LNCaP clone FGC (cell line): ENCODE results near the gene SCN3B.

Source experiments
- DNase-seq: peaks from one replicate; pipeline ENCODE4 v3.0.0-alpha.2; 2011; ENCODE audit warnings: low read depth
- H3K4me3 ChIP-seq: 2 replicates; pipeline ENCODE4 v1.5.1; 2011; ENCODE audit warnings: mild to moderate bottlenecking, low read depth, low read length, control low read depth
- TF ChIP-seq, protein P1 (sequence below): IDR thresholded peaks from 2 replicates; pipeline ENCODE4 v1.5.1; 2012; ENCODE audit warnings: mild to moderate bottlenecking; ENCODE audit not compliant: control insufficient read depth, insufficient read depth; ENCODE audit errors: extremely low read depth

The SCN3B gene

DNA sequence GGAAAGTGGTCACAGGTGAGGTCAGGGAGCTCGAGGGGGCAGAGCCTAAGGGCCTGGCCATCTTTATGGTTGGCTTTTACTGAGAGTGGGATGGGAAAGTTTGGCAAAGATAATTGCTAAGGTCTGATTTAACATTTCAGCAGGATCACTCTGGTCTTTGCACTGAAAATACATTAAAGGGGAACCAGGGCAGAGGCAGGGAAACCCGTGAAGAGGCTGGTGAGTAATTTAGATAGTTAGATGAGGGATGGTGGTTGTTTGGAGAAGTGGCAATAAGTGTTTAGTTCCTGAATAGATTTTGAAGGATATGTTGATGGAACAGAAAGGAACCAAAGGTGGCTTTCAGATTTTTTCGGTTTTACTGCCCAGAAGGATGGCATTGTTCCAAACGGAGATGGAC, 50.8 kb downstream of the SCN3B start:
- TF ChIP-seq, protein P1, sequence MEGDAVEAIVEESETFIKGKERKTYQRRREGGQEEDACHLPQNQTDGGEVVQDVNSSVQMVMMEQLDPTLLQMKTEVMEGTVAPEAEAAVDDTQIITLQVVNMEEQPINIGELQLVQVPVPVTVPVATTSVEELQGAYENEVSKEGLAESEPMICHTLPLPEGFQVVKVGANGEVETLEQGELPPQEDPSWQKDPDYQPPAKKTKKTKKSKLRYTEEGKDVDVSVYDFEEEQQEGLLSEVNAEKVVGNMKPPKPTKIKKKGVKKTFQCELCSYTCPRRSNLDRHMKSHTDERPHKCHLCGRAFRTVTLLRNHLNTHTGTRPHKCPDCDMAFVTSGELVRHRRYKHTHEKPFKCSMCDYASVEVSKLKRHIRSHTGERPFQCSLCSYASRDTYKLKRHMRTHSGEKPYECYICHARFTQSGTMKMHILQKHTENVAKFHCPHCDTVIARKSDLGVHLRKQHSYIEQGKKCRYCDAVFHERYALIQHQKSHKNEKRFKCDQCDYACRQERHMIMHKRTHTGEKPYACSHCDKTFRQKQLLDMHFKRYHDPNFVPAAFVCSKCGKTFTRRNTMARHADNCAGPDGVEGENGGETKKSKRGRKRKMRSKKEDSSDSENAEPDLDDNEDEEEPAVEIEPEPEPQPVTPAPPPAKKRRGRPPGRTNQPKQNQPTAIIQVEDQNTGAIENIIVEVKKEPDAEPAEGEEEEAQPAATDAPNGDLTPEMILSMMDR, result no peak
- no peak overlapping the region for H3K4me3 ChIP-seq

DNA sequence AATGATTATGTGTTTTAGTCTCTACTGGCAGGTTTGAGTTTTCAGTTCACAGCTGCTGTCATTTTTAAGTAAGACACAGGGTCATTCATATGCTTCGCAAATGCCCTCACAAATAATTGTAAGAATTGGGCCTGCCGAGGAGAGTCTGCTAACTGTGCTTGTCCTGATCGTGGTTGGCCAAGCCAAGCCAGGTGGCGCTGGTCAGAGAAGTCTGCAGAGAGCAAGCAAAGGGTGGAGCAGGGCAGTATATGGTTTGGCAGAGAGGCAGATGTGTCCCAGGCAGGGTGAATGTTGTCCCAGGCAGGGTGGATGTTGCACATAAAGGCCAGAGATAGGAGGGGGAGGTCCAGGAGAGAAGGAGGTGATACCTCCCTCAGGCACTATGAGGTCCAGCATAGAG, 52.7 kb downstream of the SCN3B start:
- TF ChIP-seq, protein P1, result 0 out of 2 replicates have a peak, but pooled peaks have one; percentile 5
- DNase-seq, result no peak
- no peak overlapping the region for H3K4me3 ChIP-seq

More for the DNA sequence above, 50.8 kb downstream of the SCN3B start:
- DNase-seq, result no peak

DNA sequence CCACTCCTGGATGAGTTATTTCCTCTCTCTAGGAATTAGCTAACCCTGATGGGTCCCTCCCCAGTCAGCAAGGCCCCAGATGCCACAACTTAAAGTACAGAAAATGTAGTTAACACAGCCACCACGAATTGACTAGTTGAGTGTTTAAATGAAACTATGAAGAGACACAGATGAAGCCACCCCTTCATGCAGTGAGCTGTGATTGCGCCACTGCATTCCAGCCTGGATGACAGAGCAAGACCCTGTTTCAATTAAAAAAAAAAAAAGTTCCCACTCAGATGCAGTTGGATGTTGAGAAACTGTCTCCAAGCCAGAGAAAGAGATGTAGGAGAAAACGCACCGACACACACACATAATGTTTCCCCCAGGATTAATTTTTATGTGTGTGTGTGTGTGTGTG, 53.3 kb downstream of the SCN3B start:
- no peak overlapping the region for H3K4me3 ChIP-seq
- TF ChIP-seq, protein P1, result no peak
- no peak for DNase-seq

DNA sequence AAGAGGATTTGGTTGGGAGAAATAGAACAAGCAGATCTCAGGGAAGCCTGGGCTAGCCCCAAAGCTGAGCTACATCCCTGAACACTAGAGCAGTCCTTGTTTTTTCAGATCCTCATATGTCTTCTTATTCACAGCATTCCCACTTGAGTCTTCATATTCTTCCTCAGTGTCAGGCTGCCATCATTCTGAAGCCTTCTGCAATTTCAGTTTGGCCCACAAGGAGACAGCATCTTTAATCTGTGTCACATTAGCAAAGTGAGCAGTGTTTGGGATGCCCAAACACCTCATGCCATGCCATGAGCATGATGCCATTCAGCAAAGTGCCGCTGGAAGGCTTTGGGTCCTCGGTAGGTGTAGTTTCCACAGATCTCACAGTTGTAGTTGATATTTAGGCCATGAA, 56.6 kb downstream of the SCN3B start:
- H3K4me3 ChIP-seq, result no peak overlapping the region
- DNase-seq, result no peak
- TF ChIP-seq, protein P1, result no peak

DNA sequence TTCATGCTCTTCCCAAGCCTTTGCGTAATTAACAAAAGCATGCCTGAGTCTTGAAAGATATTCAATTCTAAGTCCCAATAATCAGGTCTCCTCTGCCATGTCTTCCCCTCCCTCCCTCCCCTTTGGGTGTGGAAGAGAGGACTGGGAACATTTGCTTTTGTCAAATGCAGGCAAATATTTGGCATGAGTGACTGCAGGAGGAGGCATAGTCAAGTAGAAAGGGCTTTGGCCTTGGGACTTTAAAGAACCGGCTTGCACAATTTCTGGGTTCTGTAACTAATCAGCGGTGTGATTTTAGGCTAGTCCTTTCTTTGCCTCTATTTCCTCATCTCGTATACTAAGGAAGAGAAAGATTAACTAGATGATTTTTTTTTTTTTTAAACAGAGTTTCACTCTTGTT, 59.5 kb downstream of the SCN3B start:
- no peak for DNase-seq
- TF ChIP-seq, protein P1, result no peak
- H3K4me3 ChIP-seq, result no peak overlapping the region

DNA sequence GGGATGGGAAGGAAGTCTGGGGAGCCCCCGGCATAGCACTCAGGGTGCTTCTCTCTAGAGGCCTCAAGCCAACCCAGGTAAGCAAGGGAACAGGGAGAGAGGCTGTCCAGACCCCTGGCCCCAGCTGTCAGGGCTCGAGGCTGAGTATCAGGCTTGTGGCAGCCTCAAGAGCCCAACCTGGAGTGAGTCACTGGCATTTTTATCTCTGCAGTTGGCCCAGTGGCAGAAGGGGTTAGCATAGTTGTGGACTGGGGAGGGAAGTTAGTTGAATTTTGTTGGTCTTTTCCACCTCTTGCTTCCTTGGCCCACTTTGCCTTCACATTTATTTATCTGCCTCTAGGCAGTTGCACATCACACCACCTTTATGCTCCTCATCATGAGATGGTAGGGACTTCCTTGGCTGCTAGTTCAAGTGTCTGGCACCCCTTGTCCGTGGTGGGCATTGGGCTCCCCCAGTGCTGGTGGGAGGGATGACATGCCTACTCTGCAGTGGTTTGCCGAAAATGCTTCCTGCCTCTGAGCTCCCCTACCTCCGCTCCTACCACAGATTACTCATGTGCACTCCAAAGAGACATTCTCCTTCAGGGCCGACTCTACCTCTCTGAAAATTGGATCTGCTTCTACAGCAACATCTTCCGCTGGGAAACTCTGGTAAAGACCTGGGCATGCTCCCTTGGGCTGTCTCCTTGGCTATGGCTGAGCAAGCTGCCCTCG, 60.1 kb downstream of the SCN3B start:
- TF ChIP-seq, protein P1, result no peak
- H3K4me3 ChIP-seq, result no peak overlapping the region
- no peak for DNase-seq

DNA sequence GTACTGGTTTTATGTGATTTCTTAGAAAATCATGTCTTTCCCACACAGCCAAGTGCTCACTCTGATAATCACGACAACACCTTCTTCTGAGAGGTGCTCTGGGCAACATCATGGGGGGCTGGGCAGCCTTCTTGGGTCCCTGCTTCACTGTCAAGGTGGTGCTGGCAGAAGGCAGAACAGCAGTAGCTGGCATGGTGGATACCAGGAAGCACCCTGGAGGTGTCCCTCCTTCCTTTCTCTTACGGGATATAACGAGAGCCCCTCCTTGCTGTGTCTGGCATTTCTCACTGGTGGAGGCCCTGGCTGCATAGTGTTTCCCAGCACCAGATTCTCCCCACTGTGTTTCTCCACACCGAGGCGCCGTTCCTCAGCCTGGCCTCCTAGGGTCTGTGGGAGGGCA, 60.9 kb downstream of the SCN3B start:
- no peak overlapping the region for H3K4me3 ChIP-seq
- TF ChIP-seq, protein P1, result no peak
- no peak for DNase-seq
